ENCODE data around the gene KIDINS220.

DNA sequence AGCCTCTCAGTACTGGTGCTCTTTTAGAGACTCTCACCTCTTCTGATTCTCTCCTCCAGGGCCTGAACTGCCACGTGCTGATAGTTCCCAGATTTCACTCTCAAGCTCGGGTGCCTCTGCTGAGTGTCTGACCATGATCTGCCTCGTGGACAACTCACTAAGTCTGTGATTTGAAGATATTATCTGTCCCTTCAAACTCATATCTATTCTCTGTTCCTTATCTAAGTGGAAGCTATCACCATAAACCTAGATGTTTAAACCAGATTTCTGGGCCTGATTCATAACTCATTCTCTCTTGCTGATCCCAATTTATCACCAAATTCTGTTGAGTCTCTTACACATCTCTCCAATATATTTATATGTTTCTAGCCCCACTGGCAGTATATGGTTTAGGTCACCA lies 29.9 kb upstream of the KIDINS220 start:
- TF ChIP-seq ZFP3 (CRISPR knock-in tag; IDR thresholded peaks at IDR 0.05) (no peak), SNAI2 (CRISPR knock-in tag; IDR thresholded peaks at IDR 0.05) (no peak), ARNTL (CRISPR knock-in tag; IDR thresholded peaks at IDR 0.05; ENCODE audit: borderline replicate concordance, low read depth) (no peak), ZNF8 (CRISPR knock-in tag; IDR thresholded peaks at IDR 0.05) (no peak), CSDC2 (CRISPR knock-in tag; IDR thresholded peaks at IDR 0.05) (no peak), RARB (CRISPR knock-in tag; IDR thresholded peaks at IDR 0.05) (no peak), TOX (CRISPR knock-in tag; IDR thresholded peaks at IDR 0.05; ENCODE audit: borderline replicate concordance) (no peak)
- TF ChIP-seq, protein P1, sequence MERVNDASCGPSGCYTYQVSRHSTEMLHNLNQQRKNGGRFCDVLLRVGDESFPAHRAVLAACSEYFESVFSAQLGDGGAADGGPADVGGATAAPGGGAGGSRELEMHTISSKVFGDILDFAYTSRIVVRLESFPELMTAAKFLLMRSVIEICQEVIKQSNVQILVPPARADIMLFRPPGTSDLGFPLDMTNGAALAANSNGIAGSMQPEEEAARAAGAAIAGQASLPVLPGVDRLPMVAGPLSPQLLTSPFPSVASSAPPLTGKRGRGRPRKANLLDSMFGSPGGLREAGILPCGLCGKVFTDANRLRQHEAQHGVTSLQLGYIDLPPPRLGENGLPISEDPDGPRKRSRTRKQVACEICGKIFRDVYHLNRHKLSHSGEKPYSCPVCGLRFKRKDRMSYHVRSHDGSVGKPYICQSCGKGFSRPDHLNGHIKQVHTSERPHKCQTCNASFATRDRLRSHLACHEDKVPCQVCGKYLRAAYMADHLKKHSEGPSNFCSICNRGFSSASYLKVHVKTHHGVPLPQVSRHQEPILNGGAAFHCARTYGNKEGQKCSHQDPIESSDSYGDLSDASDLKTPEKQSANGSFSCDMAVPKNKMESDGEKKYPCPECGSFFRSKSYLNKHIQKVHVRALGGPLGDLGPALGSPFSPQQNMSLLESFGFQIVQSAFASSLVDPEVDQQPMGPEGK (CRISPR knock-in tag; IDR thresholded peaks at IDR 0.05; ENCODE audit: borderline replicate concordance), result no peak
- TF ChIP-seq, protein P2, sequence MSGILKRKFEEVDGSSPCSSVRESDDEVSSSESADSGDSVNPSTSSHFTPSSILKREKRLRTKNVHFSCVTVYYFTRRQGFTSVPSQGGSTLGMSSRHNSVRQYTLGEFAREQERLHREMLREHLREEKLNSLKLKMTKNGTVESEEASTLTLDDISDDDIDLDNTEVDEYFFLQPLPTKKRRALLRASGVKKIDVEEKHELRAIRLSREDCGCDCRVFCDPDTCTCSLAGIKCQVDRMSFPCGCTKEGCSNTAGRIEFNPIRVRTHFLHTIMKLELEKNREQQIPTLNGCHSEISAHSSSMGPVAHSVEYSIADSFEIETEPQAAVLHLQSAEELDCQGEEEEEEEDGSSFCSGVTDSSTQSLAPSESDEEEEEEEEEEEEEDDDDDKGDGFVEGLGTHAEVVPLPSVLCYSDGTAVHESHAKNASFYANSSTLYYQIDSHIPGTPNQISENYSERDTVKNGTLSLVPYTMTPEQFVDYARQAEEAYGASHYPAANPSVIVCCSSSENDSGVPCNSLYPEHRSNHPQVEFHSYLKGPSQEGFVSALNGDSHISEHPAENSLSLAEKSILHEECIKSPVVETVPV (CRISPR knock-in tag; IDR thresholded peaks at IDR 0.05), result no peak
- TF ChIP-seq, protein P3, sequence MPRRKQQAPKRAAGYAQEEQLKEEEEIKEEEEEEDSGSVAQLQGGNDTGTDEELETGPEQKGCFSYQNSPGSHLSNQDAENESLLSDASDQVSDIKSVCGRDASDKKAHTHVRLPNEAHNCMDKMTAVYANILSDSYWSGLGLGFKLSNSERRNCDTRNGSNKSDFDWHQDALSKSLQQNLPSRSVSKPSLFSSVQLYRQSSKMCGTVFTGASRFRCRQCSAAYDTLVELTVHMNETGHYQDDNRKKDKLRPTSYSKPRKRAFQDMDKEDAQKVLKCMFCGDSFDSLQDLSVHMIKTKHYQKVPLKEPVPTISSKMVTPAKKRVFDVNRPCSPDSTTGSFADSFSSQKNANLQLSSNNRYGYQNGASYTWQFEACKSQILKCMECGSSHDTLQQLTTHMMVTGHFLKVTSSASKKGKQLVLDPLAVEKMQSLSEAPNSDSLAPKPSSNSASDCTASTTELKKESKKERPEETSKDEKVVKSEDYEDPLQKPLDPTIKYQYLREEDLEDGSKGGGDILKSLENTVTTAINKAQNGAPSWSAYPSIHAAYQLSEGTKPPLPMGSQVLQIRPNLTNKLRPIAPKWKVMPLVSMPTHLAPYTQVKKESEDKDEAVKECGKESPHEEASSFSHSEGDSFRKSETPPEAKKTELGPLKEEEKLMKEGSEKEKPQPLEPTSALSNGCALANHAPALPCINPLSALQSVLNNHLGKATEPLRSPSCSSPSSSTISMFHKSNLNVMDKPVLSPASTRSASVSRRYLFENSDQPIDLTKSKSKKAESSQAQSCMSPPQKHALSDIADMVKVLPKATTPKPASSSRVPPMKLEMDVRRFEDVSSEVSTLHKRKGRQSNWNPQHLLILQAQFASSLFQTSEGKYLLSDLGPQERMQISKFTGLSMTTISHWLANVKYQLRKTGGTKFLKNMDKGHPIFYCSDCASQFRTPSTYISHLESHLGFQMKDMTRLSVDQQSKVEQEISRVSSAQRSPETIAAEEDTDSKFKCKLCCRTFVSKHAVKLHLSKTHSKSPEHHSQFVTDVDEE (CRISPR knock-in tag; IDR thresholded peaks at IDR 0.05), result no peak
